HepG2 (cell line): ENCODE measurements around the gene PRMT5. TPM values are rescaled to one million over a fixed set of nuclear protein-coding genes. Genes with fewer than 3 reads are reported as not detected.

ENCODE experiments used
- ATF1 ChIP-seq: IDR thresholded peaks from 2 replicates; pipeline ENCODE4 v1.6.1; 2016; ENCODE audit warnings: mild to moderate bottlenecking, control low read depth
- DNMT1 ChIP-seq: sonication (generic); formaldehyde crosslinking; IDR thresholded peaks from 2 replicates; pipeline ENCODE4 v1.5.1; 2020; ENCODE audit warnings: mild to moderate bottlenecking, missing genetic modification reagents
- GFI1 ChIP-seq: sonication (generic); formaldehyde crosslinking; IDR thresholded peaks from 2 replicates; pipeline ENCODE4 v1.5.0; 2020; ENCODE audit warnings: missing genetic modification reagents, mild to moderate bottlenecking, borderline replicate concordance
- HNF4A ChIP-seq: sonication (generic); formaldehyde crosslinking; IDR thresholded peaks from 2 replicates; pipeline ENCODE4 v1.4.0; 2020; ENCODE audit warnings: missing genetic modification reagents
- IKZF1 ChIP-seq: fragments of 450-650 bp; IDR thresholded peaks from 2 replicates; pipeline ENCODE4 v1.7.1; 2016
- KLF6 ChIP-seq: IDR thresholded peaks from 2 replicates; pipeline ENCODE4 v1.8.0; 2016; ENCODE audit warnings: missing biosample characterization, missing genetic modification reagents
- SNAPC5 ChIP-seq: sonication (generic); formaldehyde crosslinking; IDR thresholded peaks from 2 replicates; pipeline ENCODE4 v1.8.1; 2023; ENCODE audit warnings: mild to moderate bottlenecking, missing genetic modification reagents, borderline replicate concordance
- TFAP4 ChIP-seq: sonication (generic); IDR thresholded peaks from 2 replicates; pipeline ENCODE4 v1.6.1; 2016; ENCODE audit warnings: low read depth, borderline replicate concordance
- TMF1 ChIP-seq: sonication (generic); formaldehyde crosslinking; IDR thresholded peaks from 2 replicates; pipeline ENCODE4 v1.8.1; 2022; ENCODE audit warnings: low read depth, missing genetic modification reagents
- ZNF101 ChIP-seq: sonication (generic); formaldehyde crosslinking; IDR thresholded peaks from 2 replicates; pipeline ENCODE4 v1.4.0; 2020; ENCODE audit warnings: mild to moderate bottlenecking, low read depth, missing genetic modification reagents, borderline replicate concordance
- ZNF343 ChIP-seq: sonication (generic); formaldehyde crosslinking; IDR thresholded peaks from 2 replicates; pipeline ENCODE4 v1.4.0; 2020; ENCODE audit warnings: mild to moderate bottlenecking, missing genetic modification reagents
- ZNF878 ChIP-seq: sonication (generic); formaldehyde crosslinking; IDR thresholded peaks from 2 replicates; pipeline ENCODE4 v1.8.1; 2023; ENCODE audit warnings: mild to moderate bottlenecking, missing genetic modification reagents, moderate library complexity
- polyA plus RNA-seq, 8 experiments: library from polyadenylated mRNA; depleted of rRNA in 3 of 8; stranded (reverse) in 7 of 8; unstranded in 1 of 8; fragments of >200 nt; fragmentation: Illumina TruSeq in 4 of 8; extraction: Trizol in 4 of 8; gene quantifications; 2 replicates each; pipeline versions ENCODE4 v1.2.1 to v1.2.3, GENCODE V29; 2011 to 2016; ENCODE audit warnings: low read depth in 4 of 8, missing spikeins in 1 of 8, mixed read lengths in 1 of 8; ENCODE audit not compliant: insufficient read depth in 1 of 8
- total RNA-seq, 5 experiments: library from RNA; depleted of rRNA; stranded (reverse); fragments of >200 nt; fragmentation: Illumina TruSeq; extraction: Trizol; gene quantifications; 2 replicates each; pipeline ENCODE4 v1.2.3, GENCODE V29; 2016; ENCODE audit warnings: low read depth in 1 of 5
- TF ChIP-seq, protein P1 (sequence below): sonication (generic); formaldehyde crosslinking; IDR thresholded peaks from 2 replicates; pipeline ENCODE4 v1.4.0; 2020; ENCODE audit warnings: mild to moderate bottlenecking, missing genetic modification reagents
- TF ChIP-seq, protein P2 (sequence below): sonication (generic); formaldehyde crosslinking; IDR thresholded peaks from 2 replicates; pipeline ENCODE4 v1.5.1; 2020; ENCODE audit warnings: mild to moderate bottlenecking, missing genetic modification reagents, moderate library complexity
- TF ChIP-seq, protein P3 (sequence below): sonication (generic); formaldehyde crosslinking; IDR thresholded peaks from 2 replicates; pipeline ENCODE4 v1.4.0; 2020; ENCODE audit warnings: mild to moderate bottlenecking, missing genetic modification reagents, borderline replicate concordance
- TF ChIP-seq, protein P4 (sequence below): sonication (generic); formaldehyde crosslinking; IDR thresholded peaks from 2 replicates; pipeline ENCODE4; 2020; ENCODE audit warnings: missing genetic modification reagents, mild to moderate bottlenecking, borderline replicate concordance

The PRMT5 gene
- total and polyA plus RNA-seq, 2 of the 13 experiments (the other 11 are each of a cell fraction or from before 2014, with no cell fraction given): 210 to 354 TPM

GRCh38 chr14:22872033-22872832 is 56.9 kb downstream of the PRMT5 start (continued):
- TF ChIP-seq, protein P1, sequence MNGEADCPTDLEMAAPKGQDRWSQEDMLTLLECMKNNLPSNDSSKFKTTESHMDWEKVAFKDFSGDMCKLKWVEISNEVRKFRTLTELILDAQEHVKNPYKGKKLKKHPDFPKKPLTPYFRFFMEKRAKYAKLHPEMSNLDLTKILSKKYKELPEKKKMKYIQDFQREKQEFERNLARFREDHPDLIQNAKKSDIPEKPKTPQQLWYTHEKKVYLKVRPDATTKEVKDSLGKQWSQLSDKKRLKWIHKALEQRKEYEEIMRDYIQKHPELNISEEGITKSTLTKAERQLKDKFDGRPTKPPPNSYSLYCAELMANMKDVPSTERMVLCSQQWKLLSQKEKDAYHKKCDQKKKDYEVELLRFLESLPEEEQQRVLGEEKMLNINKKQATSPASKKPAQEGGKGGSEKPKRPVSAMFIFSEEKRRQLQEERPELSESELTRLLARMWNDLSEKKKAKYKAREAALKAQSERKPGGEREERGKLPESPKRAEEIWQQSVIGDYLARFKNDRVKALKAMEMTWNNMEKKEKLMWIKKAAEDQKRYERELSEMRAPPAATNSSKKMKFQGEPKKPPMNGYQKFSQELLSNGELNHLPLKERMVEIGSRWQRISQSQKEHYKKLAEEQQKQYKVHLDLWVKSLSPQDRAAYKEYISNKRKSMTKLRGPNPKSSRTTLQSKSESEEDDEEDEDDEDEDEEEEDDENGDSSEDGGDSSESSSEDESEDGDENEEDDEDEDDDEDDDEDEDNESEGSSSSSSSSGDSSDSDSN (CRISPR knock-in tag): peak; percentile 89
- TF ChIP-seq HNF4A (CRISPR knock-in tag) (peak; percentile 14; the same call in 1 of the 2 replicates), DNMT1 (CRISPR knock-in tag) (no peak), ZNF343 (CRISPR knock-in tag) (peak; percentile 86; the same call in 1 of the 2 replicates), GFI1 (CRISPR knock-in tag) (peak; percentile 58; the same call in 1 of the 2 replicates), ZNF101 (CRISPR knock-in tag) (0 out of 2 replicates have a peak, but pooled peaks have one; percentile 34), ZNF878 (CRISPR knock-in tag) (peak; percentile 25; the same call in 1 of the 2 replicates), SNAPC5 (CRISPR knock-in tag) (no peak), ATF1 (CRISPR knock-in tag) (no peak), IKZF1 (no peak), TFAP4 (no peak; the same call in 1 of the 2 replicates), TMF1 (CRISPR knock-in tag) (no peak), KLF6 (peak; percentile 18; the same call in 1 of the 2 replicates)
- TF ChIP-seq, protein P2, sequence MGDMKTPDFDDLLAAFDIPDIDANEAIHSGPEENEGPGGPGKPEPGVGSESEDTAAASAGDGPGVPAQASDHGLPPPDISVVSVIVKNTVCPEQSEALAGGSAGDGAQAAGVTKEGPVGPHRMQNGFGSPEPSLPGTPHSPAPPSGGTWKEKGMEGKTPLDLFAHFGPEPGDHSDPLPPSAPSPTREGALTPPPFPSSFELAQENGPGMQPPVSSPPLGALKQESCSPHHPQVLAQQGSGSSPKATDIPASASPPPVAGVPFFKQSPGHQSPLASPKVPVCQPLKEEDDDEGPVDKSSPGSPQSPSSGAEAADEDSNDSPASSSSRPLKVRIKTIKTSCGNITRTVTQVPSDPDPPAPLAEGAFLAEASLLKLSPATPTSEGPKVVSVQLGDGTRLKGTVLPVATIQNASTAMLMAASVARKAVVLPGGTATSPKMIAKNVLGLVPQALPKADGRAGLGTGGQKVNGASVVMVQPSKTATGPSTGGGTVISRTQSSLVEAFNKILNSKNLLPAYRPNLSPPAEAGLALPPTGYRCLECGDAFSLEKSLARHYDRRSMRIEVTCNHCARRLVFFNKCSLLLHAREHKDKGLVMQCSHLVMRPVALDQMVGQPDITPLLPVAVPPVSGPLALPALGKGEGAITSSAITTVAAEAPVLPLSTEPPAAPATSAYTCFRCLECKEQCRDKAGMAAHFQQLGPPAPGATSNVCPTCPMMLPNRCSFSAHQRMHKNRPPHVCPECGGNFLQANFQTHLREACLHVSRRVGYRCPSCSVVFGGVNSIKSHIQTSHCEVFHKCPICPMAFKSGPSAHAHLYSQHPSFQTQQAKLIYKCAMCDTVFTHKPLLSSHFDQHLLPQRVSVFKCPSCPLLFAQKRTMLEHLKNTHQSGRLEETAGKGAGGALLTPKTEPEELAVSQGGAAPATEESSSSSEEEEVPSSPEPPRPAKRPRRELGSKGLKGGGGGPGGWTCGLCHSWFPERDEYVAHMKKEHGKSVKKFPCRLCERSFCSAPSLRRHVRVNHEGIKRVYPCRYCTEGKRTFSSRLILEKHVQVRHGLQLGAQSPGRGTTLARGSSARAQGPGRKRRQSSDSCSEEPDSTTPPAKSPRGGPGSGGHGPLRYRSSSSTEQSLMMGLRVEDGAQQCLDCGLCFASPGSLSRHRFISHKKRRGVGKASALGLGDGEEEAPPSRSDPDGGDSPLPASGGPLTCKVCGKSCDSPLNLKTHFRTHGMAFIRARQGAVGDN (CRISPR knock-in tag): peak; percentile 87
- TF ChIP-seq, protein P3, sequence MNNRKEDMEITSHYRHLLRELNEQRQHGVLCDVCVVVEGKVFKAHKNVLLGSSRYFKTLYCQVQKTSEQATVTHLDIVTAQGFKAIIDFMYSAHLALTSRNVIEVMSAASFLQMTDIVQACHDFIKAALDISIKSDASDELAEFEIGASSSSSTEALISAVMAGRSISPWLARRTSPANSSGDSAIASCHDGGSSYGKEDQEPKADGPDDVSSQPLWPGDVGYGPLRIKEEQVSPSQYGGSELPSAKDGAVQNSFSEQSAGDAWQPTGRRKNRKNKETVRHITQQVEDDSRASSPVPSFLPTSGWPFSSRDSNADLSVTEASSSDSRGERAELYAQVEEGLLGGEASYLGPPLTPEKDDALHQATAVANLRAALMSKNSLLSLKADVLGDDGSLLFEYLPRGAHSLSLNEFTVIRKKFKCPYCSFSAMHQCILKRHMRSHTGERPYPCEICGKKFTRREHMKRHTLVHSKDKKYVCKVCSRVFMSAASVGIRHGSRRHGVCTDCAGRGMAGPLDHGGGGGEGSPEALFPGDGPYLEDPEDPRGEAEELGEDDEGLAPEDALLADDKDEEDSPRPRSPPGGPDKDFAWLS (CRISPR knock-in tag): no peak
- TF ChIP-seq, protein P4, sequence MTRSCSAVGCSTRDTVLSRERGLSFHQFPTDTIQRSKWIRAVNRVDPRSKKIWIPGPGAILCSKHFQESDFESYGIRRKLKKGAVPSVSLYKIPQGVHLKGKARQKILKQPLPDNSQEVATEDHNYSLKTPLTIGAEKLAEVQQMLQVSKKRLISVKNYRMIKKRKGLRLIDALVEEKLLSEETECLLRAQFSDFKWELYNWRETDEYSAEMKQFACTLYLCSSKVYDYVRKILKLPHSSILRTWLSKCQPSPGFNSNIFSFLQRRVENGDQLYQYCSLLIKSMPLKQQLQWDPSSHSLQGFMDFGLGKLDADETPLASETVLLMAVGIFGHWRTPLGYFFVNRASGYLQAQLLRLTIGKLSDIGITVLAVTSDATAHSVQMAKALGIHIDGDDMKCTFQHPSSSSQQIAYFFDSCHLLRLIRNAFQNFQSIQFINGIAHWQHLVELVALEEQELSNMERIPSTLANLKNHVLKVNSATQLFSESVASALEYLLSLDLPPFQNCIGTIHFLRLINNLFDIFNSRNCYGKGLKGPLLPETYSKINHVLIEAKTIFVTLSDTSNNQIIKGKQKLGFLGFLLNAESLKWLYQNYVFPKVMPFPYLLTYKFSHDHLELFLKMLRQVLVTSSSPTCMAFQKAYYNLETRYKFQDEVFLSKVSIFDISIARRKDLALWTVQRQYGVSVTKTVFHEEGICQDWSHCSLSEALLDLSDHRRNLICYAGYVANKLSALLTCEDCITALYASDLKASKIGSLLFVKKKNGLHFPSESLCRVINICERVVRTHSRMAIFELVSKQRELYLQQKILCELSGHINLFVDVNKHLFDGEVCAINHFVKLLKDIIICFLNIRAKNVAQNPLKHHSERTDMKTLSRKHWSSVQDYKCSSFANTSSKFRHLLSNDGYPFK (CRISPR knock-in tag): no peak; the same call in 1 of the 2 replicates
